T-helper 1 cell treated with Interleukin-12 subunit alpha and Interleukin-12 subunit beta and Interleukin-4 antibody, amounts not matched to agents 30 μg/mL and 1 μg/mL, for 36 hours (primary cell): Measurements from ENCODE around the gene RNF182.

Experiments used
- H3K27ac Mint-ChIP-seq: one replicate; pipeline ENCODE4 v1.8.0; 2021; ENCODE audit warnings: mild to moderate bottlenecking, mixed read lengths
- H3K27me3 Mint-ChIP-seq: one replicate; pipeline ENCODE4 v1.8.0; 2021; ENCODE audit warnings: low read depth, mixed read lengths
- H3K36me3 Mint-ChIP-seq: one replicate; pipeline ENCODE4 v1.8.0; 2021; ENCODE audit warnings: low read depth, mixed read lengths
- H3K4me1 Mint-ChIP-seq: one replicate; pipeline ENCODE4 v1.8.0; 2021; ENCODE audit warnings: low read depth, mixed read lengths
- H3K4me3 Mint-ChIP-seq: one replicate; pipeline ENCODE4 v1.8.0; 2021; ENCODE audit warnings: mild to moderate bottlenecking, moderate library complexity, mixed read lengths
- H3K9me3 Mint-ChIP-seq: one replicate; pipeline ENCODE4 v1.8.0; 2021; ENCODE audit warnings: mixed read lengths

Gene RNF182

GRCh38 chr6:13991393-13991792, 66.6 kb downstream of the RNF182 start:
- Mint-ChIP-seq H3K4me1 (no peaks in the 10 kb centered on the region), H3K4me3 (no peak overlapping the region), H3K36me3 (no peaks in the 10 kb centered on the region), H3K9me3 (no peaks in the 10 kb centered on the region), H3K27me3 (peaks cover 40% of the 10 kb centered on the region), H3K27ac (no peak overlapping the region)

- no peaks in the 10 kb centered on the region for H3K9me3 Mint-ChIP-seq
- H3K27me3 Mint-ChIP-seq, result peaks cover 33% of the 10 kb centered on the region
- H3K4me1 Mint-ChIP-seq, result no peaks in the 10 kb centered on the region
- H3K36me3 Mint-ChIP-seq, result no peaks in the 10 kb centered on the region
- H3K27ac Mint-ChIP-seq, result no peak overlapping the region
- no peak overlapping the region for H3K4me3 Mint-ChIP-seq
Measured at GRCh38 chr6:13992417-13993055, 67.8 kb downstream of the RNF182 start.

- H3K27me3 Mint-ChIP-seq, result peaks cover 28% of the 10 kb centered on the region
- H3K4me3 Mint-ChIP-seq, result no peak overlapping the region
- H3K9me3 Mint-ChIP-seq, result no peaks in the 10 kb centered on the region
- H3K4me1 Mint-ChIP-seq, result no peaks in the 10 kb centered on the region
- no peak overlapping the region for H3K27ac Mint-ChIP-seq
- no peaks in the 10 kb centered on the region for H3K36me3 Mint-ChIP-seq
Measured at GRCh38 chr6:13993416-13993815, 68.7 kb downstream of the RNF182 start.

GRCh38 chr6:13998356-13998755, 73.6 kb downstream of the RNF182 start:
- Mint-ChIP-seq H3K4me1 (no peaks in the 10 kb centered on the region), H3K27ac (no peak overlapping the region), H3K9me3 (no peaks in the 10 kb centered on the region), H3K27me3 (peaks cover 18% of the 10 kb centered on the region), H3K4me3 (no peak overlapping the region), H3K36me3 (no peaks in the 10 kb centered on the region)

GRCh38 chr6:14000901-14001300, 76.1 kb downstream of the RNF182 start:
- H3K4me1 Mint-ChIP-seq, result no peaks in the 10 kb centered on the region
- no peaks in the 10 kb centered on the region for H3K36me3 Mint-ChIP-seq
- H3K4me3 Mint-ChIP-seq, result no peak overlapping the region
- no peak overlapping the region for H3K27ac Mint-ChIP-seq
- H3K27me3 Mint-ChIP-seq, result peaks cover 7% of the 10 kb centered on the region
- H3K9me3 Mint-ChIP-seq, result no peaks in the 10 kb centered on the region

- Mint-ChIP-seq H3K4me1 (no peaks in the 10 kb centered on the region), H3K27me3 (peaks cover 7% of the 10 kb centered on the region), H3K4me3 (no peak overlapping the region), H3K9me3 (no peaks in the 10 kb centered on the region), H3K36me3 (no peaks in the 10 kb centered on the region), H3K27ac (no peak overlapping the region)
Measured at GRCh38 chr6:14001329-14002012, 76.7 kb downstream of the RNF182 start.

- no peak overlapping the region for H3K4me3 Mint-ChIP-seq
- no peaks in the 10 kb centered on the region for H3K9me3 Mint-ChIP-seq
- H3K27me3 Mint-ChIP-seq, result peaks cover 7% of the 10 kb centered on the region
- H3K27ac Mint-ChIP-seq, result no peak overlapping the region
- H3K4me1 Mint-ChIP-seq, result no peaks in the 10 kb centered on the region
- H3K36me3 Mint-ChIP-seq, result no peaks in the 10 kb centered on the region
Measured at GRCh38 chr6:14002176-14002947, 77.6 kb downstream of the RNF182 start.

- Mint-ChIP-seq H3K9me3 (no peaks in the 10 kb centered on the region), H3K27ac (no peak overlapping the region), H3K4me1 (no peaks in the 10 kb centered on the region), H3K27me3 (peaks cover 5% of the 10 kb centered on the region), H3K4me3 (no peak overlapping the region), H3K36me3 (no peaks in the 10 kb centered on the region)
Measured at GRCh38 chr6:14004258-14004657, 79.5 kb downstream of the RNF182 start.

- peaks cover 10% of the 10 kb centered on the region for H3K27me3 Mint-ChIP-seq
- no peaks in the 10 kb centered on the region for H3K36me3 Mint-ChIP-seq
- H3K4me3 Mint-ChIP-seq, result no peak overlapping the region
- no peaks in the 10 kb centered on the region for H3K4me1 Mint-ChIP-seq
- H3K9me3 Mint-ChIP-seq, result no peaks in the 10 kb centered on the region
- no peak overlapping the region for H3K27ac Mint-ChIP-seq
Measured at GRCh38 chr6:14008809-14009208, 84.1 kb downstream of the RNF182 start.

GRCh38 chr6:14009431-14009830, 84.7 kb downstream of the RNF182 start:
- no peak overlapping the region for H3K27ac Mint-ChIP-seq
- no peaks in the 10 kb centered on the region for H3K36me3 Mint-ChIP-seq
- H3K4me3 Mint-ChIP-seq, result no peak overlapping the region
- H3K4me1 Mint-ChIP-seq, result no peaks in the 10 kb centered on the region
- peaks cover 11% of the 10 kb centered on the region for H3K27me3 Mint-ChIP-seq
- no peaks in the 10 kb centered on the region for H3K9me3 Mint-ChIP-seq

- no peaks in the 10 kb centered on the region for H3K36me3 Mint-ChIP-seq
- no peak overlapping the region for H3K27ac Mint-ChIP-seq
- peaks cover 16% of the 10 kb centered on the region for H3K27me3 Mint-ChIP-seq
- no peaks in the 10 kb centered on the region for H3K4me1 Mint-ChIP-seq
- no peak overlapping the region for H3K4me3 Mint-ChIP-seq
- H3K9me3 Mint-ChIP-seq, result no peaks in the 10 kb centered on the region
Measured at GRCh38 chr6:14010275-14010674, 85.5 kb downstream of the RNF182 start.

- H3K4me1 Mint-ChIP-seq, result no peaks in the 10 kb centered on the region
- no peak overlapping the region for H3K4me3 Mint-ChIP-seq
- H3K27me3 Mint-ChIP-seq, result peaks cover 16% of the 10 kb centered on the region
- no peak overlapping the region for H3K27ac Mint-ChIP-seq
- H3K36me3 Mint-ChIP-seq, result no peaks in the 10 kb centered on the region
- H3K9me3 Mint-ChIP-seq, result no peaks in the 10 kb centered on the region
Measured at GRCh38 chr6:14012313-14013030, 87.7 kb downstream of the RNF182 start.

GRCh38 chr6:14015964-14016363, 91.2 kb downstream of the RNF182 start:
- H3K27ac Mint-ChIP-seq, result no peak overlapping the region
- H3K36me3 Mint-ChIP-seq, result no peaks in the 10 kb centered on the region
- no peak overlapping the region for H3K4me3 Mint-ChIP-seq
- H3K27me3 Mint-ChIP-seq, result peaks cover 6% of the 10 kb centered on the region
- H3K9me3 Mint-ChIP-seq, result no peaks in the 10 kb centered on the region
- H3K4me1 Mint-ChIP-seq, result no peaks in the 10 kb centered on the region

GRCh38 chr6:14016432-14016831, 91.7 kb downstream of the RNF182 start:
- Mint-ChIP-seq H3K9me3 (no peaks in the 10 kb centered on the region), H3K4me3 (no peak overlapping the region), H3K4me1 (no peaks in the 10 kb centered on the region), H3K36me3 (no peaks in the 10 kb centered on the region), H3K27me3 (peaks cover 6% of the 10 kb centered on the region), H3K27ac (no peak overlapping the region)
